ENCODE results near the gene IGF2BP2. TPM values are rescaled to one million over a fixed set of nuclear protein-coding genes. Genes with fewer than 3 reads are reported as not detected.
A peak's percentile ranks its signal among the peaks of the same experiment; 100 is the strongest.
"Not testable (repeated sequence)": the region's sequence is repeated elsewhere in the genome, so short reads cannot be mapped to it uniquely, and the experiment has no call there.

IGF2BP2 gene
- polyA plus RNA-seq, 3 donors: 94.1 to 123 (median 122) TPM

- DNase-seq: no peak
Measured at GRCh38 chr3:185778094-185778493, 46.7 kb downstream of the IGF2BP2 start.

GRCh38 chr3:185770109-185770508 lies 54.7 kb downstream of the IGF2BP2 start:
- no peak for DNase-seq

GRCh38 chr3:185768578-185768982 lies 56.3 kb downstream of the IGF2BP2 start:
- not testable (repeated sequence) for DNase-seq

GRCh38 chr3:185767002-185767688 lies 57.7 kb downstream of the IGF2BP2 start:
- no peak for DNase-seq

- DNase-seq: no peak
Measured at GRCh38 chr3:185766329-185767001, 58.4 kb downstream of the IGF2BP2 start.

- DNase-seq: no peak
Measured at GRCh38 chr3:185764980-185765370, 59.9 kb downstream of the IGF2BP2 start.

- no peak for DNase-seq
Measured at GRCh38 chr3:185764163-185764979, 60.5 kb downstream of the IGF2BP2 start.

- DNase-seq: no peak
Measured at GRCh38 chr3:185763347-185764005, 61.4 kb downstream of the IGF2BP2 start.

- DNase-seq: no peak
Measured at GRCh38 chr3:185760550-185760949, 64.3 kb downstream of the IGF2BP2 start.

GRCh38 chr3:185760088-185760487 lies 64.8 kb downstream of the IGF2BP2 start:
- DNase-seq: no peak

- DNase-seq: no peak
Measured at GRCh38 chr3:185759512-185759911, 65.3 kb downstream of the IGF2BP2 start.

- DNase-seq: no peak
Measured at GRCh38 chr3:185758912-185759311, 65.9 kb downstream of the IGF2BP2 start.

- no peak for DNase-seq
Measured at GRCh38 chr3:185757176-185757575, 67.7 kb downstream of the IGF2BP2 start.

GRCh38 chr3:185756477-185756876 lies 68.4 kb downstream of the IGF2BP2 start:
- DNase-seq: no peak

- no peak for DNase-seq
Measured at GRCh38 chr3:185754920-185755319, 69.9 kb downstream of the IGF2BP2 start.

- DNase-seq: no peak
Measured at GRCh38 chr3:185753354-185753753, 71.5 kb downstream of the IGF2BP2 start.

GRCh38 chr3:185750702-185751101 lies 74.1 kb downstream of the IGF2BP2 start:
- DNase-seq: no peak

- DNase-seq: no peak
Measured at GRCh38 chr3:185750015-185750414, 74.8 kb downstream of the IGF2BP2 start.

GRCh38 chr3:185746470-185746869 lies 78.4 kb downstream of the IGF2BP2 start:
- DNase-seq: no peak

- peak; percentile 65 for DNase-seq
Measured at GRCh38 chr3:185744997-185745843, 79.6 kb downstream of the IGF2BP2 start.

- no peak for DNase-seq
Measured at GRCh38 chr3:185741586-185741985, 83.3 kb downstream of the IGF2BP2 start.
